CD14-positive monocyte (primary cell): Measurements from ENCODE around the gene WDR45B. TPM values are rescaled to one million over a fixed set of nuclear protein-coding genes. Genes with fewer than 3 reads are reported as not detected.
A peak's percentile ranks its signal among the peaks of the same experiment; 100 is the strongest.

ENCODE experiments used
- DNase-seq, 3 donors: peaks; one replicate each; pipeline ENCODE4 v3.0.0-alpha.2; 2011 to 2022
- H2AFZ ChIP-seq: 2 replicates; pipeline ENCODE4 v1.6.0; 2012; ENCODE audit warnings: mild to moderate bottlenecking, low read depth, low read length, inconsistent platforms; ENCODE audit not compliant: insufficient read depth, poor library complexity, severe bottlenecking
- H3K27ac ChIP-seq, 2 donors: 1 replicate in 1 of 2; 2 replicates in 1 of 2; pipeline ENCODE4 v1.5.1; 2012 to 2013; ENCODE audit warnings: low read length in 2 of 2, control low read depth in 1 of 2, inconsistent platforms in 1 of 2, low read depth in 1 of 2, mild to moderate bottlenecking in 1 of 2
- H3K27me3 ChIP-seq, 2 donors: one replicate each; pipeline versions ENCODE4 v1.6.0 to v1.6.1; 2011 to 2013; ENCODE audit warnings: low read length in 2 of 2; ENCODE audit not compliant: control insufficient read depth in 2 of 2, insufficient read depth in 2 of 2
- H3K36me3 ChIP-seq, 2 donors: replicated peaks in 1 of 2; 1 replicate in 1 of 2; 2 replicates in 1 of 2; pipeline versions ENCODE4 v1.5.1 to v1.6.1; 2012 to 2013; ENCODE audit warnings: low read length in 2 of 2, control low read depth in 1 of 2, inconsistent platforms in 1 of 2, mild to moderate bottlenecking in 1 of 2; ENCODE audit not compliant: insufficient read depth in 2 of 2, control insufficient read depth in 1 of 2
- H3K4me1 ChIP-seq, 2 donors: 1 replicate in 1 of 2; 2 replicates in 1 of 2; pipeline versions ENCODE4 v1.5.1 to v1.6.1; 2012 to 2013; ENCODE audit warnings: low read length in 2 of 2, control low read depth in 1 of 2, inconsistent platforms in 1 of 2, mild to moderate bottlenecking in 1 of 2, moderate library complexity in 1 of 2; ENCODE audit not compliant: insufficient read depth in 2 of 2, control insufficient read depth in 1 of 2
- H3K4me2 ChIP-seq: replicated peaks from 2 replicates; pipeline ENCODE3; 2012; ENCODE audit warnings: low read length, moderate library complexity, mild to moderate bottlenecking; ENCODE audit not compliant: poor library complexity, severe bottlenecking; ENCODE audit errors: extremely low read depth
- H3K4me3 ChIP-seq, 3 experiments: fragments of 200-600 bp in 1 of 3; sonication (generic) in 1 of 3; replicated peaks in 1 of 3; 1 replicate in 2 of 3; 2 replicates in 1 of 3; pipeline ENCODE4 v1.5.1; 2011 to 2013; ENCODE audit warnings: low read length in 3 of 3, mild to moderate bottlenecking in 3 of 3, control low read depth in 2 of 3, low read depth in 2 of 3, inconsistent platforms in 1 of 3, moderate library complexity in 1 of 3
- H3K79me2 ChIP-seq: 2 replicates; pipeline ENCODE4 v1.6.0; 2012; ENCODE audit warnings: mild to moderate bottlenecking, control low read depth, inconsistent platforms, low read length, moderate library complexity; ENCODE audit not compliant: insufficient read depth
- H3K9ac ChIP-seq: 2 replicates; pipeline ENCODE4 v1.6.0; 2017; ENCODE audit warnings: low read length, mild to moderate bottlenecking; ENCODE audit not compliant: insufficient read depth, poor library complexity, severe bottlenecking
- H3K9me3 ChIP-seq, 2 donors: replicated peaks in 1 of 2; 1 replicate in 1 of 2; 2 replicates in 1 of 2; pipeline versions ENCODE4 v1.5.1 to v1.6.1; 2012 to 2013; ENCODE audit warnings: low read length in 2 of 2, control low read depth in 1 of 2; ENCODE audit not compliant: control insufficient read depth in 1 of 2, insufficient read depth in 1 of 2
- H4K20me1 ChIP-seq: 2 replicates; pipeline ENCODE4 v1.6.0; 2012; ENCODE audit warnings: mild to moderate bottlenecking, low read length, control low read depth, moderate library complexity; ENCODE audit not compliant: insufficient read depth
- H3K27ac Mint-ChIP-seq, 7 donors: one replicate each; pipeline ENCODE4 v1.8.0; 2020; ENCODE audit warnings: mild to moderate bottlenecking in 7 of 7, mixed read lengths in 7 of 7, moderate library complexity in 6 of 7, inconsistent platforms in 2 of 7
- H3K27me3 Mint-ChIP-seq, 3 donors: one replicate each; pipeline ENCODE4 v1.8.0; 2021 to 2022; ENCODE audit warnings: low read depth in 3 of 3, mild to moderate bottlenecking in 3 of 3, mixed read lengths in 3 of 3, moderate library complexity in 3 of 3, inconsistent platforms in 1 of 3
- H3K36me3 Mint-ChIP-seq, 2 donors: one replicate each; pipeline ENCODE4 v1.8.0; 2020; ENCODE audit warnings: mixed read lengths in 2 of 2, inconsistent platforms in 1 of 2, mild to moderate bottlenecking in 1 of 2
- H3K4me1 Mint-ChIP-seq: one replicate; pipeline ENCODE4 v1.8.0; 2020; ENCODE audit warnings: mild to moderate bottlenecking, mixed read lengths
- H3K4me3 Mint-ChIP-seq, 2 donors: one replicate each; pipeline ENCODE4 v1.8.0; 2020; ENCODE audit warnings: mild to moderate bottlenecking in 2 of 2, mixed read lengths in 2 of 2, moderate library complexity in 1 of 2
- H3K9me3 Mint-ChIP-seq, 7 donors: one replicate each; pipeline ENCODE4 v1.8.0; 2020 to 2022; ENCODE audit warnings: mixed read lengths in 7 of 7, mild to moderate bottlenecking in 6 of 7, moderate library complexity in 6 of 7, inconsistent platforms in 2 of 7
- CTCF ChIP-seq: fragments of 200-600 bp; IDR thresholded peaks from one replicate; pipeline ENCODE4 v1.8.0; 2022; ENCODE audit warnings: antibody characterized with exemption, mild to moderate bottlenecking
- WGBS: methylation state at CpG from one replicate; pipeline ENCODE4 v1.1.5; 2013; ENCODE audit warnings: missing lambda C conversion rate; ENCODE audit not compliant: insufficient coverage; 5-methylcytosine and 5-hydroxymethylcytosine counted together
- intact Hi-C, 2 donors: fragments of 100-400 bp; cut with micrococcal nuclease; formaldehyde crosslinking; loops; one replicate each; pipeline versions ENCODE4 v1.15.0 to v1.15.1; 2023
- polyA plus RNA-seq, 3 donors: library from polyadenylated mRNA; depleted of rRNA in 1 of 3; unstranded in 2 of 3; stranded (reverse) in 1 of 3; fragments of 300-500 nt in 2 of 3; fragments of >200 nt in 1 of 3; fragmentation: Illumina TruSeq in 2 of 3; gene quantifications; 1 replicate in 2 of 3; 2 replicates in 1 of 3; pipeline ENCODE4 v1.2.3, GENCODE V29; 2012 to 2021

WDR45B gene
- polyA plus RNA-seq, 3 donors, result 42.6 to 82.6 (median 60.3) TPM

GRCh38 chr17:82592767-82593589, 55.3 kb downstream of the WDR45B start:
- peak; percentile 54 to 64 (median 59) for DNase-seq
- intact Hi-C loops, result no loop called here
- Histone ChIP-seq H3K9me3 (no peaks in the 10 kb centered on the region), H3K4me2 (peak overlapping the region; percentile 87), H3K27ac (peak overlapping the region; percentile 83 to 86), H3K27me3 (no peaks in the 10 kb centered on the region), H4K20me1 (no peaks in the 10 kb centered on the region), H3K4me3 (peak overlapping the region; percentile 53 to 78 (median 77)), H3K4me1 (peaks cover 32 to 37% of the 10 kb centered on the region in 2 donors), H3K9ac (peak overlapping the region; percentile 61), H3K36me3 (peaks cover 21 to 32% of the 10 kb centered on the region in 2 donors), H2AFZ (peak overlapping the region; percentile 74), H3K79me2 (no peaks in the 10 kb centered on the region)
- TF ChIP-seq CTCF, result no peak
- Mint-ChIP-seq H3K9me3 (no peaks in the 10 kb centered on the region), H3K27ac (peak overlapping the region; percentile 89 to 95 (median 92)), H3K27me3 (peaks cover 0 to 1% (median 1%) of the 10 kb centered on the region in 3 donors), H3K4me3 (peak overlapping the region; percentile 73 to 86), H3K36me3 (peaks cover 23 to 54% of the 10 kb centered on the region in 2 donors), H3K4me1 (peaks cover 39% of the 10 kb centered on the region)
- WGBS, result 9% methylated on average over 29 of the region's 29 CpGs

GRCh38 chr17:82592289-82592766, 55.9 kb downstream of the WDR45B start:
- H3K9me3 Mint-ChIP-seq, result no peaks in the 10 kb centered on the region
- peaks cover 21 to 37% of the 10 kb centered on the region in 2 donors for H3K36me3 ChIP-seq
- TF ChIP-seq CTCF, result no peak
- WGBS, result 34% methylated on average over 9 of the region's 9 CpGs
- no peaks in the 10 kb centered on the region for H3K9me3 ChIP-seq
- H3K4me2 ChIP-seq, result peak overlapping the region; percentile 87
- peak in 2 of 3 donors; percentile 31 to 49 for DNase-seq
- peak overlapping the region; percentile 89 to 95 (median 92) for H3K27ac Mint-ChIP-seq
- H3K4me1 Mint-ChIP-seq, result peaks cover 44% of the 10 kb centered on the region
- H3K27me3 Mint-ChIP-seq, result peaks cover 0 to 1% (median 1%) of the 10 kb centered on the region in 3 donors
- intact Hi-C loops, result no loop called here
- H3K27me3 ChIP-seq, result no peaks in the 10 kb centered on the region
- peak overlapping the region; percentile 83 to 86 for H3K27ac ChIP-seq
- peaks cover 26 to 54% of the 10 kb centered on the region in 2 donors for H3K36me3 Mint-ChIP-seq
- H3K79me2 ChIP-seq, result no peaks in the 10 kb centered on the region
- H3K4me1 ChIP-seq, result peaks cover 37 to 41% of the 10 kb centered on the region in 2 donors
- H3K4me3 ChIP-seq, result peak overlapping the region in 2 of 3 experiments; percentile 77 to 78
- H3K4me3 Mint-ChIP-seq, result peak overlapping the region; percentile 73 to 86
- H4K20me1 ChIP-seq, result no peaks in the 10 kb centered on the region
- H3K9ac ChIP-seq, result peak overlapping the region; percentile 61
- peak overlapping the region; percentile 74 for H2AFZ ChIP-seq
